ENCODE data around the gene LMTK2.

GRCh38 chr7:98211221-98211675 lies 104.6 kb downstream of the LMTK2 start, which contains the start of gene BHLHA15:
- TF ChIP-seq CTCF (IDR thresholded peaks at IDR 0.05) (no peak), EZH2 (IDR thresholded peaks at IDR 0.05; ENCODE audit: borderline replicate concordance, insufficient read depth, low read depth, low read length, poor library complexity, severe bottlenecking) (no peak)

Data from B cell (primary cell).